ENCODE measurements around the gene RPS25.
"Not testable (repeated sequence)": the region's sequence is repeated elsewhere in the genome, so short reads cannot be mapped to it uniquely, and the experiment has no call there.

The RPS25 gene

GRCh38 chr11:119021631-119022030, 3.5 kb upstream of the RPS25 start:
- no peak for DNase-seq (ENCODE audit: low read depth)
- H3K4me3 ChIP-seq (ENCODE audit: low read depth, low read length) = no peak overlapping the region

DNA sequence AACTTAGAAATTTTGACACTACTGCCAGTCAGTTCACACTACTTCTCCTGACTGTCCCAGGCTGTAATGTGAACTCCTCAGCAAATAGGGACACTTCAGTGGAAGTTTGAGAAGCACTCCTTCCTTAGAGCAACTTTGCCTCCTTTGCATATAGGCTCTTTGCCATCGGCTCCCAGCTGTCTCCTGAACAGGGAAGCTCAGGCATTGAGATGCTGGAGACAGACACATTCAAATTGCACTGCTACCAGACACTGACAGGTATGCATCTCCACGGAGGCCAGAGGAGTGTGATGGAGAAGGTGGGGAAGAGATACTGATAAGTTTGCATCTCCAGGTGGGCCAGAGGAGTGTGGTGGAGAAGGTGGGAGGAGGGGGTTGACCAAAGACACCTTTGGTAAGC, 1.9 kb upstream of the RPS25 start:
- H3K4me3 ChIP-seq (ENCODE audit: low read depth, low read length) = peak overlapping the region; percentile 94
- no peak for DNase-seq (ENCODE audit: low read depth)

- peak overlapping the region; percentile 94 for H3K4me3 ChIP-seq (ENCODE audit: low read depth, low read length)
- not testable (repeated sequence) for DNase-seq (ENCODE audit: low read depth)
These were observed 766 bp downstream of the RPS25 start for GRCh38 chr11:119017377-119017776.

GRCh38 chr11:119016216-119017009, 1.7 kb downstream of the RPS25 start:
- no peak for DNase-seq (ENCODE audit: low read depth)

DNA sequence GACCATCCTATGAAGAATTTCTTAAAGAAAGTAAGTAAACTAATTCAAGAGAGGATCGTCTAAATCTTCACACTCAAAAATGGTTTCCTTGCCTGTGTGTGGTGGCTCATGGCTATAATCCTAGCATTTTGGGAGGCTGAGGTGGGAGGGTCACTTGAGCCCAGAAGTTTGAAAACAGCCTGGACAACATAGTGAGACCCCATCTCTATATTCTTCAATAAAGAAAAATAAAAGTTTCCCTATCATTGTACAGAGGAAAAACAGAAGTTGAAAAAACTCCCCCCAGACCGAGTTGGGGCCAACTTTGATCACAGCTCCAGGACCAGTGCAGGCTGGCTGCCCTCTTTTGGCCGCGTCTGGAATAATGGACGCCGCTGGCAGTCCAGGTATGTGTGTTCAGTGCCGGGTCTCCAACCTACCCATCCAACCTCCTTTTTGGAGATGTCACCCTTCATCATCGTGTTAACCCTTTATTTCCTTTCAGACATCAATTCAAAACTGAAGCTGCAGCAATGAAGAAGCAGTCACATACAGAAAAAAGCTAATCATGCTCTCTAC, 3.0 kb downstream of the RPS25 start:
- no peak overlapping the region for H3K4me3 ChIP-seq (ENCODE audit: low read depth, low read length)
- no peak for DNase-seq (ENCODE audit: low read depth)

More at GRCh38 chr11:119016216-119017009, 1.7 kb downstream of the RPS25 start:
- H3K4me3 ChIP-seq (ENCODE audit: low read depth, low read length) = peak overlapping the region; percentile 16

DNA sequence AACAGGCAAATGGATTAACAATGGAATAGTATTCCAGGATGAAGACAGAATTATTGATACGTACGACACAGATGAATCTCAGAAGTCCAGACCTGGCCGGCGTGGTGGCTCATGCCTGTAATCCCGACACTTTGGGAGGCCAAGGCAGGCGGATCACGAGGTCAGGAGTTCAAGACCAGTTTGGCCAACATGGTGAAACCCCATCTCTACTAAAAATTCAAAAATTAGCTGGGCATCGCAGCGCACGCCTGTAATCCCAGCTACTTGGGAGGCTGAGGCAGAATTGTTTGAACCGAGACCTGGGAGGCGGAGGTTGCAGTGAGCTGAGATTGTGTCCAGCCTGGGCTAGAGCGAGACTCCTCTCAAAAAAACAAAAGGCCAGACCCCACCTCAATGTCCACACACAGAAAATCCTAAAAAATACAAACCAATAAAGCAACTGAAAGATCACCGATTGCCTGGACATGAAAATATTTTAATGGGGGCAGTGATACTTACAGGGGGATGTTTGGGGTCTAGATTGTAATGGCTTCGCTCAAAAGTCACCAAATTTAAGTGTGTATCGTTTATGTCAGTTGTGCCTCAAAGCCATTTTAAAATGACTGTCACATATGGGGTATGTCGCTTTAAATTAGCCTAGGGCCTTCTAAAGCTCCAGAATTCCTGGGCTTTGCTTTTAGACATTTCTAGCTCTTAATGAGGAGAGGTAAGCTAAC, 3.8 kb downstream of the RPS25 start:
- no peak overlapping the region for H3K4me3 ChIP-seq (ENCODE audit: low read depth, low read length)
- no peak for DNase-seq (ENCODE audit: low read depth)

GRCh38 chr11:119012629-119013170, 5.4 kb downstream of the RPS25 start:
- DNase-seq (ENCODE audit: low read depth) = no peak
- H3K4me3 ChIP-seq (ENCODE audit: low read depth, low read length) = no peak overlapping the region

DNA sequence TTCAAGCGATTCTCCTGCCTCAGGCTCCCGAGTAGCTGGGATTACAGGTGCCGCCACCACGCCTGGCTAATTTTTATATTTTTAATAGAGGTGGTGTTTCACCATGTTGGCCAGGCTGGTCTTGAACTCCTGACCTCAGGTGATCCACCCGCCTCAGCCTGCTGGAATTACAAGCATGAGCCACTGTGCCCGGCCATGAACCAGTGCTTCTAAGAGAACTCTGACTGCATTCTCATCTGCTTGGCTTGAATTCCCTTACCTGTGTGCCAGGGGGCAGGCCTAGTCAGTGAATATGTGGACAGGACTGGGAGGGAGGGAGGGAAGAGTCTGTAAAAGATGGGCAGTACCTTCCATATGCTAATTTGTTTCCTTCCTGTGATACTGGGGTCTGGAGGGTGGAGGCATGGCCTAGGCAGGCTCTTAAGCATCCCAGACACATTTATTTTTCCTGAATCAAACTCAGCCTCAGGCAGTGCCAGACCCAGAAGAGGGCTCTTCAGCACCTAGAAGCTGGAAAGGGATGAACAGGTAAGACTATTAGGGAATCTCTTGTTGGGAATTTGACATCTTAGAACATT, 6.6 kb downstream of the RPS25 start:
- H3K4me3 ChIP-seq (ENCODE audit: low read depth, low read length) = no peak overlapping the region
- no peak for DNase-seq (ENCODE audit: low read depth)

GRCh38 chr11:119006656-119007055, 11.5 kb downstream of the RPS25 start:
- no peak overlapping the region for H3K4me3 ChIP-seq (ENCODE audit: low read depth, low read length)
- no peak for DNase-seq (ENCODE audit: low read depth)

DNA sequence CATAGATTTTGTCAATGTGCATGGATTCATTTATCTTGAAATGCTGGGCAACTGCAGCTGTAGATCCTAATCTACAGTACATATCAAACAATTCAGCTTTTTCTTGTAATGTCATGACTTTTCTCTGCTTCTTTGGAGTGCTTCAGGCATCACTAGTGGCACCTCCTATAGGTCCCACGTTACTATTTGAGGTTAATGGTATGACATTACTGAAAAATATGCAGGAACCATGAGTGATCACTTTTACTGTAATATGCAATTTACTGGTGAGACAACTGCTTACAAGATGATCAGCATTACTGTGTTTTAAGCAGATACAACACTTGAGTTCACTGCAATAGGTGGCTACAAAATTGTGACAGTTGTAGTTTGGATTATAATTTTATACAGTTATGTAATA, 17.2 kb downstream of the RPS25 start:
- DNase-seq (ENCODE audit: low read depth) = no peak
- no peak overlapping the region for H3K4me3 ChIP-seq (ENCODE audit: low read depth, low read length)

- peak overlapping the region; percentile 82 for H3K4me3 ChIP-seq (ENCODE audit: low read depth, low read length)
- no peak for DNase-seq (ENCODE audit: low read depth)
These were observed 19.3 kb downstream of the RPS25 start for GRCh38 chr11:118998822-118999221.

GRCh38 chr11:118998388-118998717, 19.8 kb downstream of the RPS25 start:
- DNase-seq (ENCODE audit: low read depth) = no peak

GRCh38 chr11:118997627-118998387, 20.3 kb downstream of the RPS25 start, which contains the start of gene CENATAC:
Gene CENATAC, plus strand, starts transcription at chr11:118998138. Its CDS starts 60 bp downstream, at chr11:118998198.
- peak; percentile 45 for DNase-seq (ENCODE audit: low read depth)
- H3K4me3 ChIP-seq (ENCODE audit: low read depth, low read length) = peak within 1 kb of the TSS; percentile 82

More at GRCh38 chr11:118998388-118998717, 19.8 kb downstream of the RPS25 start:
- H3K4me3 ChIP-seq (ENCODE audit: low read depth, low read length) = peak overlapping the region; percentile 82

DNA sequence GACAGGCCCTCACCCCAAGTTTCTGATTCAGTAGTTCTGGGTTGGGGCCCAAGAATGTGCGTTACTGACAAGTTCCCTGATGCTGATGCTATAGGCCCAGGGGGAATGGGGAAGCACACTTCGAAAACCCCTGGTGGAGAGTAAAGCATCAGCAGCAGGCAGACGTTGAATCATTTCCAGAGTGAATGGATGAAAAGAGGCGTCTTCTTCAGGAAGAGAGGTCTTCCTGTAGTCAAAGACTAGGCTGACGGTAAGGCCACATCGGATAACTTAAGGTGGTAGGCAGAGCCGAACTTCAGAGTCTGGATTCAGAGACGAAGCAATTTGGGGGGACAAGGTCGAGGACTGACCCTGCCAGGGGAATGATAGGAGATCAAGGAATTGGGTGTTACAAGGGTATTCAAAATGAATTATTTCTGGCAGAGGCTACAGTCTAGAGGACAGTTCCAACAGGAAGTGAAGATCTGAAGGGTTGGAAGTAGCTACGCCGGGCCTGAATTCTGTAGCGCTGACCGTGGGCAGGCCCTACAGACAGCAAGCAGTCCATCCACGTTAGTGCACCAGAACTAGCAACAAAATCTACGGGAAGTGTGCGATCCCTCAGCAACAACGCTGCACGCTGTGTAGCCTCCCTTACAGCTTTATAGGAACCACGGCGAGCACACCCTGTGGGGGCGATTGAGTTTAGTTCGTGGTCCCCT, 21.1 kb downstream of the RPS25 start:
- DNase-seq (ENCODE audit: low read depth) = no peak
- H3K4me3 ChIP-seq (ENCODE audit: low read depth, low read length) = peak overlapping the region; percentile 82

GRCh38 chr11:118991486-118992038, 26.6 kb downstream of the RPS25 start:
- not testable (repeated sequence) for H3K4me3 ChIP-seq (ENCODE audit: low read depth, low read length); DNase-seq (ENCODE audit: low read depth)

- H3K4me3 ChIP-seq (ENCODE audit: low read depth, low read length) = no peak overlapping the region
These were observed 29.9 kb downstream of the RPS25 start for GRCh38 chr11:118988280-118988679.

DNA sequence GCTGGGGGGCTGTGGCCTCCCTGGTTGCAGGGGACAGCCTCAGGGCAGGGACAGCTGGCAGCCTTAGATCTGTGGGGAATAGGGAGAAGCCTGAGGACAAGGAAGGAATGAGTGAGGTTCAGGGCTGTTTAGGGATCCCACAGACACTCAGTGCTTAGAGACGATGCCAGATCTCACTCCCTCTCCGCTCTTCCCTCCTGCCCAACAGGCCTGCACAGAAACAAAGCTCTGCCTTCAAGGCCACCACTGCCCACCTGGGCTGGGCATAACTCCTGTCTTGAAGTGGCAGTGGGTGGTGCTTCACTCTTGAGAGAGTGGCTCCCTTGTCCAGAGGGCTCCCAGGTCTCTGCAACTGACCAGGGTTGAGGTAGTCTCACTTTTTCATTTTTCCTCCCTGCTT, 33.3 kb downstream of the RPS25 start:
- DNase-seq (ENCODE audit: low read depth) = no peak
- no peak overlapping the region for H3K4me3 ChIP-seq (ENCODE audit: low read depth, low read length)

More at GRCh38 chr11:118988280-118988679, 29.9 kb downstream of the RPS25 start:
- no peak for DNase-seq (ENCODE audit: low read depth)

DNA sequence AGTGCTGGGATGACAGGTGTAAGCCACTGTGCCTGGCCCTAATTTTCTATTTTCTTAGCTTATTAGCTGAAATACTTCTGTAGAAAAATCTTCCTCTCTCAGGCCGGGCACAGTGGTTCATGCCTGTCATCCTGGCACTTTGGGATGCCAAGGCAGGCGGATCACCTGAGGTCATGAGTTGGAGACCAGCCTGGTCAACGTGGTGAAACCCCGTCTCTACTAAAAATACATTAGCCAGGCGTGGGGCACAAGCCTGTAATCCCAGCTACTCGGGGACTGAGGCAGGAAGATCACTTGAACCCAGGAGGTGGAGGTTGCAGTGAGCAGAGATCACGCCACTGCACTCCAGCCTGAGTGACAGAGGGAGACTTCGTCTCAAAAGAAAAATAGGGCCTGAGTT, 33.8 kb downstream of the RPS25 start:
- H3K4me3 ChIP-seq (ENCODE audit: low read depth, low read length); DNase-seq (ENCODE audit: low read depth): not testable (repeated sequence)
